PC-9 (cell line): ENCODE measurements around the gene EPB41. TPM values are rescaled to one million over a fixed set of nuclear protein-coding genes. Genes with fewer than 3 reads are reported as not detected.

ENCODE experiments used
- BruUV-seq: library from RNA; stranded (reverse); fragments of 400-500 nt; replicated peaks from 2 replicates; lab custom pipeline; 2021; lab: Mats Ljungman, UMichigan
- CTCF ChIA-PET: fragments of 300-600 bp; sonication (Branson Sonifier 250); formaldehyde crosslinking; loops from one replicate; lab custom pipeline; 2022; ENCODE audit warnings: antibody characterized with exemption; lab: Charles Lee
- POLR2A ChIA-PET: fragments of 300-600 bp; sonication (Branson Sonifier 250); formaldehyde crosslinking; loops from one replicate; lab custom pipeline; 2022; ENCODE audit warnings: antibody characterized with exemption; ENCODE audit not compliant: unreplicated experiment; lab: Charles Lee
- DNase-seq, 2 experiments: peaks; one replicate each; pipeline versions ENCODE4 v3.0.0 to v3.0.0-alpha.2; 2015 to 2022; ENCODE audit warnings: mixed read lengths in 1 of 2
- H2AFZ ChIP-seq: fragments of 200-600 bp; sonication (generic); 2 replicates; pipeline ENCODE4 v1.8.1; 2017; ENCODE audit warnings: antibody characterized with exemption
- H3F3A ChIP-seq: fragments of 200-600 bp; sonication (generic); 2 replicates; pipeline ENCODE4 v1.8.1; 2017; ENCODE audit warnings: antibody characterized with exemption, mild to moderate bottlenecking, low read depth; ENCODE audit not compliant: insufficient read depth
- H3K27ac ChIP-seq: fragments of 200-600 bp; sonication (generic); 2 replicates; pipeline ENCODE4 v1.6.1; 2016; ENCODE audit warnings: mixed run types
- H3K27me3 ChIP-seq: fragments of 200-600 bp; sonication (generic); 2 replicates; pipeline ENCODE4 v1.6.1; 2016; ENCODE audit warnings: low read depth, mixed run types; ENCODE audit not compliant: insufficient read depth
- H3K36me3 ChIP-seq: fragments of 200-600 bp; sonication (generic); 2 replicates; pipeline ENCODE4 v1.6.1; 2016; ENCODE audit warnings: low read depth, mixed run types
- H3K4me1 ChIP-seq: fragments of 200-600 bp; sonication (generic); replicated peaks from 2 replicates; pipeline ENCODE4 v1.6.1; 2016; ENCODE audit warnings: mixed run types; ENCODE audit not compliant: insufficient read depth
- H3K4me2 ChIP-seq: fragments of 200-600 bp; sonication (generic); 2 replicates; pipeline ENCODE4 v1.6.1; 2017; ENCODE audit warnings: mixed run types
- H3K4me3 ChIP-seq: fragments of 200-600 bp; sonication (generic); 2 replicates; pipeline ENCODE4 v1.6.1; 2016; ENCODE audit warnings: mixed run types
- H3K79me2 ChIP-seq: fragments of 200-600 bp; sonication (generic); 2 replicates; pipeline ENCODE4 v1.6.1; 2017; ENCODE audit warnings: low read depth, mixed run types
- H3K9me2 ChIP-seq: fragments of 200-600 bp; sonication (generic); 2 replicates; pipeline ENCODE4 v1.8.1; 2017; ENCODE audit warnings: mild to moderate bottlenecking; ENCODE audit not compliant: insufficient read depth
- H3K9me3 ChIP-seq: fragments of 200-600 bp; sonication (generic); 2 replicates; pipeline ENCODE4 v1.8.1; 2016; ENCODE audit warnings: low read depth; ENCODE audit not compliant: insufficient read depth
- H4K20me1 ChIP-seq: fragments of 200-600 bp; sonication (generic); 2 replicates; pipeline ENCODE4 v1.8.1; 2017; ENCODE audit not compliant: insufficient read depth
- CTCF ChIP-seq: fragments of 200-600 bp; sonication (generic); conservative IDR thresholded peaks from 2 replicates; pipeline ENCODE4 v1.6.1; 2017; ENCODE audit warnings: mixed run types, antibody characterized with exemption, mild to moderate bottlenecking, moderate library complexity
- EZH2 ChIP-seq: fragments of 200-600 bp; sonication (generic); IDR thresholded peaks from 2 replicates; pipeline ENCODE4 v1.8.0; 2017; ENCODE audit warnings: antibody characterized with exemption, low read depth
- intact Hi-C: fragments of 100-400 bp; cut with micrococcal nuclease; formaldehyde crosslinking; loops from one replicate; pipeline ENCODE4 v1.10.0; 2022; ENCODE audit not compliant: unreplicated experiment
- total RNA-seq: library from RNA; stranded (reverse); gene quantifications from 2 replicates; pipeline ENCODE4 v1.2.3, GENCODE V29; 2021

The EPB41 gene
- total RNA-seq, 1 experiment from 2014 or later = 42.2 TPM

- intact Hi-C loops = no loop called here
Measured at GRCh38 chr1:28983509-28984310, 69.3 kb downstream of the EPB41 start.

GRCh38 chr1:28984311-28984684 lies 69.9 kb downstream of the EPB41 start:
- no TSS peak for BruUV-seq
- H3K9me3 ChIP-seq = no peaks in the 10 kb centered on the region
- no peaks in the 10 kb centered on the region for H4K20me1 ChIP-seq
- no peaks in the 10 kb centered on the region for H3K4me1 ChIP-seq
- TF ChIP-seq CTCF (no peak), EZH2 (no peak)
- no peaks in the 10 kb centered on the region for H3F3A ChIP-seq
- POLR2A ChIA-PET = no interaction called here
- H3K79me2 ChIP-seq = no peaks in the 10 kb centered on the region
- H3K27ac ChIP-seq = no peak overlapping the region
- no peaks in the 10 kb centered on the region for H3K9me2 ChIP-seq
- no peak for DNase-seq
- CTCF ChIA-PET = no interaction called here
- no peak overlapping the region for H3K4me3 ChIP-seq
- intact Hi-C loops = no loop called here
- no peaks in the 10 kb centered on the region for H3K36me3 ChIP-seq
- H3K4me2 ChIP-seq = no peak overlapping the region
- H3K27me3 ChIP-seq = no peaks in the 10 kb centered on the region
- H2AFZ ChIP-seq = no peak overlapping the region

More at GRCh38 chr1:28983509-28984310, 69.3 kb downstream of the EPB41 start:
- H3K4me2 ChIP-seq = no peak overlapping the region
- H3K9me2 ChIP-seq = no peaks in the 10 kb centered on the region
- BruUV-seq = no TSS peak
- no peak for DNase-seq
- H3K4me3 ChIP-seq = no peak overlapping the region
- H3K79me2 ChIP-seq = no peaks in the 10 kb centered on the region
- H3K27ac ChIP-seq = no peak overlapping the region
- no peaks in the 10 kb centered on the region for H3K4me1 ChIP-seq
- H2AFZ ChIP-seq = no peak overlapping the region
- no peaks in the 10 kb centered on the region for H3K36me3 ChIP-seq
- no peaks in the 10 kb centered on the region for H3F3A ChIP-seq
- POLR2A ChIA-PET = no interaction called here
- H4K20me1 ChIP-seq = no peaks in the 10 kb centered on the region
- CTCF ChIA-PET = interaction anchor here (0.6 kb wide), 1 partner anchor 370 kb away, joined by 5 read pairs; no protein-coding TSS in a partner anchor
- H3K27me3 ChIP-seq = no peaks in the 10 kb centered on the region
- TF ChIP-seq EZH2 (no peak), CTCF (no peak)
- no peaks in the 10 kb centered on the region for H3K9me3 ChIP-seq

- Histone ChIP-seq H3K4me3 (no peak overlapping the region), H3K79me2 (no peaks in the 10 kb centered on the region), H3K4me1 (no peaks in the 10 kb centered on the region), H3K27ac (no peak overlapping the region), H3F3A (no peaks in the 10 kb centered on the region), H3K4me2 (no peak overlapping the region), H3K27me3 (no peaks in the 10 kb centered on the region), H3K9me3 (no peaks in the 10 kb centered on the region), H3K9me2 (no peaks in the 10 kb centered on the region), H4K20me1 (no peaks in the 10 kb centered on the region), H3K36me3 (no peaks in the 10 kb centered on the region), H2AFZ (no peak overlapping the region)
- intact Hi-C loops = no loop called here
- BruUV-seq = no TSS peak
- DNase-seq = no peak
- TF ChIP-seq EZH2 = no peak
- no peak for TF ChIP-seq CTCF
- ChIA-PET CTCF (no interaction called here), POLR2A (interaction anchor here (0.6 kb wide), 1 partner anchor 217 kb away, joined by 7 read pairs; no protein-coding TSS in a partner anchor)
Measured at GRCh38 chr1:28985427-28985826, 71.1 kb downstream of the EPB41 start.
